ENCODE data around the gene OXCT2.
"Not testable (repeated sequence)": the region's sequence is repeated elsewhere in the genome, so short reads cannot be mapped to it uniquely, and the experiment has no call there.

Gene OXCT2

DNA sequence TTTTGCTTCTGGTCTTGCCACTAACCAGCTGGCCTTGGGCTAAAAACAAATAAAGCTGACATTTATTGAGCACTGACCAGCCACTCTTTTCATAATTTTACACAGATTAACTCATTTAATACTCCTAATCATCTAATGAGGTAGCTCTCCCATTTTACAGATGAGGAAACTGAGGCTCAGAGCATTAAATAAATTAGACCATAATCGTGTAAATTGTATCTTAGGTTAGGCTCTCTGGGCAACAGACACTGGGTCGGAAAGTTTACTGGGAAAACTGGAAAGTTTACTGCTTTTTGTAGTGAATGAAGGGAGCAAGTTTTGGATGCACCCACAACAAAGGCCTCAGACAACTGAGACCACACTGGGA is 10.2 kb upstream of the OXCT2 start:
- Histone ChIP-seq H3K36me3 (ENCODE audit: control insufficient read depth, insufficient read depth, low read length) (no peaks in the 10 kb centered on the region), H3K9ac (ENCODE audit: low read length) (no peak overlapping the region), H3K4me1 (ENCODE audit: control insufficient read depth, insufficient read depth, low read length) (no peaks in the 10 kb centered on the region), H3K4me3 (ENCODE audit: low read length) (no peak overlapping the region), H3K27ac (ENCODE audit: low read depth, low read length) (no peak overlapping the region), H3K27me3 (ENCODE audit: control insufficient read depth, insufficient read depth, low read length) (no peaks in the 10 kb centered on the region)

DNA sequence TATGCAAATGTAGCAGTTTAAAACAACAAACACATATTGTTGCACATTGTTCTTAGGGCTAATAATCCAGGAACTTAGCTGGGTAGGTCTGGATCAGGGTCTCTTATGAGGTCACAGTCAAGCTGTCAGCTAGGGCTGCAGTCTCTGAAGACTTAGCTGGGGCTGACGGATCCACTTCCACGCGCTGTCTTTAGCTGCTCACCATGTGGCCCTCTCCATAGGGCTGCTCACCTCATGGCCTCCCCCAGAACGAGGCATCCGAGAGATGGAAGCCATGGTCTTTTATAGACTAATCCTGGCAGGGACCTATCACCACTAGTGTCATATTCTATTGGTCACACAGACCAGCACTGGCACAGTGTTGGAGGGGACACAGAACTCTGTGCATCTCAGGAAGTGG is 8.7 kb upstream of the OXCT2 start:
- Histone ChIP-seq H3K4me1 (ENCODE audit: control insufficient read depth, insufficient read depth, low read length) (no peaks in the 10 kb centered on the region), H3K27ac (ENCODE audit: low read depth, low read length) (no peak overlapping the region), H3K4me3 (ENCODE audit: low read length) (no peak overlapping the region), H3K36me3 (ENCODE audit: control insufficient read depth, insufficient read depth, low read length) (no peaks in the 10 kb centered on the region), H3K9ac (ENCODE audit: low read length) (no peak overlapping the region), H3K27me3 (ENCODE audit: control insufficient read depth, insufficient read depth, low read length) (no peaks in the 10 kb centered on the region)

- H3K4me3 ChIP-seq (ENCODE audit: low read length) = no peak overlapping the region
- no peaks in the 10 kb centered on the region for H3K4me1 ChIP-seq (ENCODE audit: control insufficient read depth, insufficient read depth, low read length)
- no peaks in the 10 kb centered on the region for H3K27me3 ChIP-seq (ENCODE audit: control insufficient read depth, insufficient read depth, low read length)
- H3K27ac ChIP-seq (ENCODE audit: low read depth, low read length) = no peak overlapping the region
- no peak overlapping the region for H3K9ac ChIP-seq (ENCODE audit: low read length)
- H3K36me3 ChIP-seq (ENCODE audit: control insufficient read depth, insufficient read depth, low read length) = no peaks in the 10 kb centered on the region
Observed at GRCh38 chr1:39779137-39779536, 8.0 kb upstream of the OXCT2 start.

- H3K4me1 ChIP-seq (ENCODE audit: control insufficient read depth, insufficient read depth, low read length); H3K27me3 ChIP-seq (ENCODE audit: control insufficient read depth, insufficient read depth, low read length); H3K9ac ChIP-seq (ENCODE audit: low read length); H3K4me3 ChIP-seq (ENCODE audit: low read length); H3K27ac ChIP-seq (ENCODE audit: low read depth, low read length); H3K36me3 ChIP-seq (ENCODE audit: control insufficient read depth, insufficient read depth, low read length): not testable (repeated sequence)
Observed at GRCh38 chr1:39778463-39779099, 7.4 kb upstream of the OXCT2 start.

GRCh38 chr1:39777896-39778295 is 6.7 kb upstream of the OXCT2 start:
- not testable (repeated sequence) for H3K4me1 ChIP-seq (ENCODE audit: control insufficient read depth, insufficient read depth, low read length); H3K27me3 ChIP-seq (ENCODE audit: control insufficient read depth, insufficient read depth, low read length); H3K4me3 ChIP-seq (ENCODE audit: low read length); H3K36me3 ChIP-seq (ENCODE audit: control insufficient read depth, insufficient read depth, low read length); H3K27ac ChIP-seq (ENCODE audit: low read depth, low read length); H3K9ac ChIP-seq (ENCODE audit: low read length)

- Histone ChIP-seq H3K4me3 (ENCODE audit: low read length) (no peak overlapping the region), H3K9ac (ENCODE audit: low read length) (no peak overlapping the region), H3K36me3 (ENCODE audit: control insufficient read depth, insufficient read depth, low read length) (no peaks in the 10 kb centered on the region), H3K4me1 (ENCODE audit: control insufficient read depth, insufficient read depth, low read length) (no peaks in the 10 kb centered on the region), H3K27ac (ENCODE audit: low read depth, low read length) (no peak overlapping the region), H3K27me3 (ENCODE audit: control insufficient read depth, insufficient read depth, low read length) (no peaks in the 10 kb centered on the region)
Observed at GRCh38 chr1:39777306-39777705, 6.2 kb upstream of the OXCT2 start.

DNA sequence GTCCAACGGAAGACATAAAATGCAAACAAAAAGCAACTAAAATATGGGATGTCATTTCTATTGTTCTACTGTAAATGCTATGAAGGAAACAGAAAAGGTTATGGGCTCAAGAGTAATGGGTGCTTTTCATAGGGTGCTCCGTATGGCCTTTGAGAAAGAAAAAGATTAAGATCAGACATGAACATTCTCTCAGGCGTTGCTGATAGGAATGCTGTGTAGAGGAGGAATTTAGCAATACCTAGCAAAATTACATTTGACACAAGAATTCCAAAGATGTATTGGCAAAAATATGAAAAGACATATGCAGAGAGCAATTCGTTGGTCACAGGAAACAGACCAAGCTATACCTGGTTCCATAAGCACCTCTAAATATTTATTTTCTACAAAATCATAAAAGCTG is 5.7 kb upstream of the OXCT2 start:
- no peak overlapping the region for H3K9ac ChIP-seq (ENCODE audit: low read length)
- H3K27ac ChIP-seq (ENCODE audit: low read depth, low read length) = no peak overlapping the region
- H3K4me1 ChIP-seq (ENCODE audit: control insufficient read depth, insufficient read depth, low read length) = no peaks in the 10 kb centered on the region
- H3K27me3 ChIP-seq (ENCODE audit: control insufficient read depth, insufficient read depth, low read length) = no peaks in the 10 kb centered on the region
- H3K36me3 ChIP-seq (ENCODE audit: control insufficient read depth, insufficient read depth, low read length) = no peaks in the 10 kb centered on the region
- H3K4me3 ChIP-seq (ENCODE audit: low read length) = no peak overlapping the region

GRCh38 chr1:39776400-39776713 is 5.2 kb upstream of the OXCT2 start:
- Histone ChIP-seq H3K27ac (ENCODE audit: low read depth, low read length) (no peak overlapping the region), H3K27me3 (ENCODE audit: control insufficient read depth, insufficient read depth, low read length) (no peaks in the 10 kb centered on the region), H3K9ac (ENCODE audit: low read length) (no peak overlapping the region), H3K4me3 (ENCODE audit: low read length) (no peak overlapping the region), H3K36me3 (ENCODE audit: control insufficient read depth, insufficient read depth, low read length) (no peaks in the 10 kb centered on the region), H3K4me1 (ENCODE audit: control insufficient read depth, insufficient read depth, low read length) (no peaks in the 10 kb centered on the region)

GRCh38 chr1:39775676-39776399 is 4.7 kb upstream of the OXCT2 start:
- not testable (repeated sequence) for H3K27me3 ChIP-seq (ENCODE audit: control insufficient read depth, insufficient read depth, low read length); H3K4me3 ChIP-seq (ENCODE audit: low read length); H3K4me1 ChIP-seq (ENCODE audit: control insufficient read depth, insufficient read depth, low read length); H3K36me3 ChIP-seq (ENCODE audit: control insufficient read depth, insufficient read depth, low read length); H3K9ac ChIP-seq (ENCODE audit: low read length); H3K27ac ChIP-seq (ENCODE audit: low read depth, low read length)

DNA sequence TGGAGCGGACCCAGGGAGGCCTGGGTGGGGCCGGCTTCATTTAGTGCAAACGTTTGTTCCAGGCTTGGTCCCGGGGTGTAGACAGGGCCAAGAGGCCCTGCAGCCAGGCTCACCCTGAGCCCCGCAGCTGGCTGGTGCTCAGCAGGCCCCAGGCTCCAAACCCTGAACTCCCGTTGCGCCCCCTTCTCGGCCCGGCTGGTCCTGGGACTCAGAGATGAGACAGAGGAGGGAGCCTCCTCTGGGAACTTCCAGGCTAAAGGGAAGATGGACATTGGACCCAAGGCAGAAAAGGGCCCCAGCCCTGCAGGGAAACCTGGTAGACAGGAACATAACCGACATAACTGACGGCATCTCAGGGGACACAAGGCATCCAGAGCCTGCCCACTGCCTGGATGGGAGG is 4.0 kb upstream of the OXCT2 start:
- H3K36me3 ChIP-seq (ENCODE audit: control insufficient read depth, insufficient read depth, low read length); H3K4me1 ChIP-seq (ENCODE audit: control insufficient read depth, insufficient read depth, low read length); H3K4me3 ChIP-seq (ENCODE audit: low read length); H3K9ac ChIP-seq (ENCODE audit: low read length); H3K27ac ChIP-seq (ENCODE audit: low read depth, low read length); H3K27me3 ChIP-seq (ENCODE audit: control insufficient read depth, insufficient read depth, low read length): not testable (repeated sequence)

GRCh38 chr1:39773369-39773979 is 2.3 kb upstream of the OXCT2 start:
- not testable (repeated sequence) for H3K4me3 ChIP-seq (ENCODE audit: low read length); H3K9ac ChIP-seq (ENCODE audit: low read length); H3K27ac ChIP-seq (ENCODE audit: low read depth, low read length)

DNA sequence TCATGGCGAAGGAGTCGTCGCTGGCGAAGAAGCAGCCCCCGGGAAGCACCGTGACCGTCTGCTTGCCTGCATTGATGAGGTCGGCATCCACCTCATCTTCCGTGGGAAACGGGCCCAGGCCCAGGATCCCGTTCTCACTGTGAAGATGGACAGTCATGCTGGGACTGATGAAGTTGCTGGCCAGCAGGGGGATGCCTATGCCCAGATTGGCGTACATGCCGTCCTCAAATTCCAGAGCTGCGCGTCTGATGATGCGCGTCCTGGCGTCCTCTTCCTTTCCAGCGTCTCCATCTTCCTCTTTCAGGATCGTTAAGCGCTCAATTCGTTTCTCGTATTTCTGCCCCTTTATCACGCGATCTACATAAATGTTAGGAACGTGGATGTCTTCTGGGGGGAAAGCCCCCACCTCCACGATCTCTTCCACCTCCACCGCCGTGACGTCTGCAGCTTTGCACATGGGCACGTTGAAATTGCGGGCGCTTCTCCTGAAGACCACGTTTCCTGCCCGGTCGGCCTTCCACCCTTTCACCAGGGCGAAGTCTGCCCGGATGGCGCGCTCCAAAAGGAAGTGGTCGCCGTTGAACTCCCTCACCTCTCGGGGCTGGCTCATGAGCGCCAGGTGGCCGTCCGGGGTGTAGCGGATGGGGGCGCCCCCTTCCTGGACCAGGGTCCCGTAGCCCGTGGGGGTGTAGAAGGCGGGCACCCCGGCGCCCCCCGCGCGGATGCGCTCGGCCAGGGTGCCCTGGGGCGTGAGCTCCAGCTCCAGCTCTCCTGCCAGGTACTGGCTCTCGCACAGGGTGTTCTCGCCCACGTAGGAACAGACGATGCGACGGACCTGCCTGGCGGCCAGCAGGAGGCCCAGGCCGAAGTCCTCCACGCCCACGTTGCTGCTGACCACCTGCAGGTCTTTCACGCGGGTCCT is 787 bp downstream of the OXCT2 start:
- not testable (repeated sequence) for H3K4me1 ChIP-seq (ENCODE audit: control insufficient read depth, insufficient read depth, low read length); H3K4me3 ChIP-seq (ENCODE audit: low read length); H3K27ac ChIP-seq (ENCODE audit: low read depth, low read length); H3K27me3 ChIP-seq (ENCODE audit: control insufficient read depth, insufficient read depth, low read length); H3K36me3 ChIP-seq (ENCODE audit: control insufficient read depth, insufficient read depth, low read length); H3K9ac ChIP-seq (ENCODE audit: low read length)

More at GRCh38 chr1:39773369-39773979, 2.3 kb upstream of the OXCT2 start:
- not testable (repeated sequence) for H3K36me3 ChIP-seq (ENCODE audit: control insufficient read depth, insufficient read depth, low read length); H3K4me1 ChIP-seq (ENCODE audit: control insufficient read depth, insufficient read depth, low read length); H3K27me3 ChIP-seq (ENCODE audit: control insufficient read depth, insufficient read depth, low read length)

All from rectal smooth muscle tissue (tissue), 1 donor.